A549 treated with Hydrocortisone at 1 μM for 4 hours (cell line): ENCODE data around the gene PMF1. TPM values are rescaled to one million over a fixed set of nuclear protein-coding genes. Genes with fewer than 3 reads are reported as not detected.

Experiments
- total RNA-seq: library from RNA; stranded (reverse); fragments of 200-300 nt; extraction: Qiagen RNA extraction; gene quantifications from 5 replicates; pipeline ENCODE4 v1.2.3, GENCODE V29; 2022

The PMF1 gene
- total RNA-seq = 47.7 to 63.9 TPM (median 60.3 TPM) in 5 replicates

GRCh38 chr1:156212833-156213643, at the start of gene PMF1:
Gene PMF1 (plus strand): TSS chr1:156213007. CDS start chr1:156213016, 9 bp downstream.

GRCh38 chr1:156193488-156194299, 19.1 kb upstream of the PMF1 start, which contains the start of gene SLC25A44:
Gene SLC25A44 (plus strand): TSS chr1:156194104. CDS start chr1:156199848, 5,744 bp downstream.

GRCh38 chr1:156241926-156242325, 29.1 kb downstream of the PMF1 start, which contains the start of gene BGLAP:
Gene BGLAP (plus strand): TSS chr1:156242184. CDS start chr1:156242232, 48 bp downstream.

GRCh38 chr1:156247460-156248322, 34.9 kb downstream of the PMF1 start, which contains the start of gene PAQR6:
Gene PAQR6 (minus strand): TSS chr1:156248056. CDS start chr1:156246731, 1,325 bp downstream.

GRCh38 chr1:156282479-156283222, 69.8 kb downstream of the PMF1 start, which contains the start of gene SMG5:
Gene SMG5 (minus strand): TSS chr1:156282825. CDS start chr1:156282680, 145 bp downstream.

GRCh38 chr1:156284112-156284511, 71.3 kb downstream of the PMF1 start, which contains the start of gene TMEM79:
Gene TMEM79 (plus strand): TSS chr1:156284325. CDS start chr1:156285227, 902 bp downstream.

Other genes starting within 250 kb of the PMF1 start
- 27.6 to 42.5 TPM (median 34.0 TPM) in 5 replicates for gene ARHGEF2, start 234.5 kb upstream of the PMF1 start, total RNA-seq
- gene SSR2, start 192.1 kb upstream of the PMF1 start, total RNA-seq = 254 to 271 TPM (median 259 TPM) in 5 replicates
- 34.3 to 41.2 TPM (median 40.5 TPM) in 5 replicates for gene UBQLN4, start 159.2 kb upstream of the PMF1 start, total RNA-seq
- 140 to 156 TPM (median 148 TPM) in 5 replicates for gene LAMTOR2, start 158.2 kb upstream of the PMF1 start, total RNA-seq
- gene RAB25, start 151.8 kb upstream of the PMF1 start, total RNA-seq = 0.17 to 0.28 TPM in 2 of 5 replicates, not detected in the others
- 1.2 to 2.4 TPM (median 2.2 TPM) in 5 replicates for gene MEX3A, start 130.5 kb upstream of the PMF1 start, total RNA-seq
- gene LMNA, start 98.3 kb upstream of the PMF1 start, total RNA-seq = 697 to 752 TPM (median 725 TPM) in 5 replicates
- 0.36 to 0.43 TPM (median 0.40 TPM) in 5 replicates for gene SEMA4A, start 59.4 kb upstream of the PMF1 start, total RNA-seq
- gene SLC25A44, start 18.9 kb upstream of the PMF1 start, total RNA-seq = 25.7 to 32.0 TPM (median 27.0 TPM) in 5 replicates
- 0.16 to 0.62 TPM (median 0.30 TPM) in 3 of 5 replicates, not detected in the others for gene BGLAP, start 29.2 kb downstream of the PMF1 start, total RNA-seq
- 2.7 to 4.3 TPM (median 3.3 TPM) in 5 replicates for gene PAQR6, start 35.0 kb downstream of the PMF1 start, total RNA-seq
- gene SMG5, start 69.8 kb downstream of the PMF1 start, total RNA-seq = 41.9 to 46.8 TPM (median 43.0 TPM) in 5 replicates
- 7.4 to 8.6 TPM (median 7.5 TPM) in 5 replicates for gene TMEM79, start 71.3 kb downstream of the PMF1 start, total RNA-seq
- 36.3 to 48.1 TPM (median 45.0 TPM) in 5 replicates for gene GLMP, start 82.7 kb downstream of the PMF1 start, total RNA-seq
- not detected in 5 replicates for gene VHLL, start 86.3 kb downstream of the PMF1 start, total RNA-seq
- 373 to 439 TPM (median 401 TPM) in 5 replicates for gene CCT3, start 125.3 kb downstream of the PMF1 start, total RNA-seq
- 1.7 to 2.8 TPM (median 2.1 TPM) in 5 replicates for gene TSACC, start 125.5 kb downstream of the PMF1 start, total RNA-seq
- gene RHBG, start 156.2 kb downstream of the PMF1 start, total RNA-seq = 0.09 TPM in 1 of 5 replicates, not detected in the others